Adrenal gland (tissue), 5 donors: ENCODE measurements around the gene CCR9.

Experiments used
- CTCF ChIP-seq, 6 experiments: fragments of 450-650 bp in 4 of 6; fragments of 200-600 bp in 2 of 6; sonication (generic) in 1 of 6; IDR thresholded peaks; 1 replicate in 5 of 6; 2 replicates in 1 of 6; pipeline versions ENCODE4 v1.5.1 to v1.8.0; 2016 to 2021; ENCODE audit warnings: antibody characterized with exemption in 6 of 6, mild to moderate bottlenecking in 2 of 6, moderate library complexity in 1 of 6
- POLR2A ChIP-seq, 2 donors: fragments of 450-650 bp; IDR thresholded peaks; one replicate each; pipeline ENCODE4 v1.6.1; 2017; ENCODE audit warnings: antibody characterized with exemption in 2 of 2, mild to moderate bottlenecking in 2 of 2, moderate library complexity in 1 of 2
- donor health status: DM: no; HTN: no; CAD: no.

- TF ChIP-seq POLR2A (IDR thresholded peaks at IDR 0.05): no peak
- TF ChIP-seq CTCF (IDR thresholded peaks at IDR 0.05): no peak
Measured at GRCh38 chr3:45852828-45853227, 33.5 kb upstream of the CCR9 start.
